Fibroblast of lung (primary cell): ENCODE measurements around the gene SORL1.

Experiments used
- EZH2 ChIP-seq: IDR thresholded peaks from 2 replicates; pipeline ENCODE4 v1.5.1; 2012; ENCODE audit warnings: low read length, control low read depth, mild to moderate bottlenecking; ENCODE audit errors: missing control alignments
- TF ChIP-seq, protein P1 (sequence below), 2 donors: IDR thresholded peaks in 1 of 2; conservative IDR thresholded peaks in 1 of 2; 1 replicate in 1 of 2; 2 replicates in 1 of 2; pipeline ENCODE4 v1.5.1; 2011 to 2012; ENCODE audit warnings: low read length in 2 of 2, control low read depth in 1 of 2, inconsistent platforms in 1 of 2, low read depth in 1 of 2, mild to moderate bottlenecking in 1 of 2

DNA sequence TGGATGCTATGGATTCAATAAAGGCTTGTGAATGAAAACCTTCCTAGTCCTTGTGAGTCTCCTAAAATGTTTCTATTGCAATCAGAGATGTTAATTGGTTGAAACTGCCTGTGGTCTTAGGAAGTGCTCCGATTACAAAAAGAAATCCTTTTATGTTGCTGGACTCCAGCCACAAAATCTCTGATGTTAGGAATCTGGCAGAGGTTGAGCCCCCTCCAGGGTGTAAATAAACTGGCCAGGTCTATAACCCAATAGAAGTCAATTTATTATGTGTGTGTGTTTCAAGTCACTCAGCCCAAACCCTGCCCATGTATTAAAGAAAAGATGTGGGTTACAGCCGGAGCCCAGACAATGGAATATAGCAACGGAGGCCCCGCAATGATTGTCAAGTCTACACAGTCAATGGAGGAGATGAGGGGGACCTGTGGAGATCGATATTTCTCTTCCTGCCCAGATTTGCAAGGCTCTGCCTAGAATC is 218.7 kb downstream of the SORL1 start:
- no peak for TF ChIP-seq EZH2
- TF ChIP-seq, protein P1, sequence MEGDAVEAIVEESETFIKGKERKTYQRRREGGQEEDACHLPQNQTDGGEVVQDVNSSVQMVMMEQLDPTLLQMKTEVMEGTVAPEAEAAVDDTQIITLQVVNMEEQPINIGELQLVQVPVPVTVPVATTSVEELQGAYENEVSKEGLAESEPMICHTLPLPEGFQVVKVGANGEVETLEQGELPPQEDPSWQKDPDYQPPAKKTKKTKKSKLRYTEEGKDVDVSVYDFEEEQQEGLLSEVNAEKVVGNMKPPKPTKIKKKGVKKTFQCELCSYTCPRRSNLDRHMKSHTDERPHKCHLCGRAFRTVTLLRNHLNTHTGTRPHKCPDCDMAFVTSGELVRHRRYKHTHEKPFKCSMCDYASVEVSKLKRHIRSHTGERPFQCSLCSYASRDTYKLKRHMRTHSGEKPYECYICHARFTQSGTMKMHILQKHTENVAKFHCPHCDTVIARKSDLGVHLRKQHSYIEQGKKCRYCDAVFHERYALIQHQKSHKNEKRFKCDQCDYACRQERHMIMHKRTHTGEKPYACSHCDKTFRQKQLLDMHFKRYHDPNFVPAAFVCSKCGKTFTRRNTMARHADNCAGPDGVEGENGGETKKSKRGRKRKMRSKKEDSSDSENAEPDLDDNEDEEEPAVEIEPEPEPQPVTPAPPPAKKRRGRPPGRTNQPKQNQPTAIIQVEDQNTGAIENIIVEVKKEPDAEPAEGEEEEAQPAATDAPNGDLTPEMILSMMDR (conservative IDR thresholded peaks at IDR 0.05 in 1 of 2, IDR thresholded peaks at IDR 0.05 in 1 of 2; ENCODE audit: low read depth in 1 of 2, low read length in 2 of 2), result no peak
